IMR-90 (cell line): ENCODE measurements around the gene STAB1. TPM values are rescaled to one million over a fixed set of nuclear protein-coding genes. Genes with fewer than 3 reads are reported as not detected.

Source experiments
- ATAC-seq: fragments of 200-7000 bp; cut with Tn5 transposase; 2 replicates; pipeline ENCODE4 v1.9.1; 2020; ENCODE audit warnings: low read depth, mild to moderate bottlenecking, moderate library complexity
- BruUV-seq: library from RNA; stranded (reverse); fragments of 400-500 nt; replicated peaks from 2 replicates; lab custom pipeline; 2021; lab: Mats Ljungman, UMichigan
- CTCF ChIA-PET: fragments of 300-600 bp; formaldehyde crosslinking; extraction: SDS; loops from one replicate; lab custom pipeline; 2021; ENCODE audit warnings: antibody characterized with exemption; lab: Yijun Ruan, JAX
- POLR2A ChIA-PET: fragments of 300-600 bp; sonication (Branson Sonifier 250); formaldehyde crosslinking; loops from one replicate; lab custom pipeline; 2022; ENCODE audit warnings: antibody characterized with exemption; ENCODE audit not compliant: unreplicated experiment; lab: Charles Lee
- DNase-seq: peaks from one replicate; pipeline ENCODE4 v3.0.0; 2013
- H2AFZ ChIP-seq: replicated peaks from 2 replicates; pipeline ENCODE3; 2013; ENCODE audit warnings: low read length, mild to moderate bottlenecking; ENCODE audit not compliant: poor library complexity
- H2AK5ac ChIP-seq: 2 replicates; pipeline ENCODE4 v1.6.1; 2013; ENCODE audit warnings: low read depth, low read length, inconsistent platforms
- H2AK9ac ChIP-seq: replicated peaks from 2 replicates; pipeline ENCODE3; 2013; ENCODE audit warnings: mild to moderate bottlenecking, low read depth, low read length, moderate library complexity; ENCODE audit not compliant: poor library complexity
- H2BK120ac ChIP-seq: 2 replicates; pipeline ENCODE4 v1.6.1; 2013; ENCODE audit warnings: low read depth, low read length, inconsistent platforms
- H2BK15ac ChIP-seq: 3 replicates; pipeline ENCODE4 v1.6.1; 2013; ENCODE audit warnings: low read depth, low read length, inconsistent platforms
- H2BK20ac ChIP-seq: 2 replicates; pipeline ENCODE4 v1.6.1; 2013; ENCODE audit warnings: low read depth, mild to moderate bottlenecking, inconsistent platforms, low read length, moderate library complexity
- H2BK5ac ChIP-seq: 2 replicates; pipeline ENCODE4 v1.6.1; 2013; ENCODE audit warnings: mild to moderate bottlenecking, low read depth, low read length, inconsistent platforms; ENCODE audit not compliant: poor library complexity, severe bottlenecking
- H3K14ac ChIP-seq: replicated peaks from 2 replicates; pipeline ENCODE4 v1.6.1; 2013; ENCODE audit warnings: low read depth, low read length, inconsistent platforms
- H3K18ac ChIP-seq: 2 replicates; pipeline ENCODE4 v1.6.1; 2013; ENCODE audit warnings: low read depth, low read length, control low read depth
- H3K23ac ChIP-seq: 2 replicates; pipeline ENCODE4 v1.6.1; 2013; ENCODE audit warnings: low read depth, low read length, inconsistent platforms
- H3K27ac ChIP-seq: 2 replicates; pipeline ENCODE4 v1.5.1; 2013; ENCODE audit warnings: mild to moderate bottlenecking, control low read depth, low read length; ENCODE audit not compliant: insufficient read depth
- H3K27me3 ChIP-seq: 2 replicates; pipeline ENCODE4 v1.6.1; 2013; ENCODE audit warnings: low read length; ENCODE audit not compliant: control insufficient read depth, insufficient read depth
- H3K36me3 ChIP-seq: 2 replicates; pipeline ENCODE4 v1.6.1; 2013; ENCODE audit warnings: low read length, mixed read lengths; ENCODE audit not compliant: control insufficient read depth, insufficient read depth
- H3K4ac ChIP-seq: 2 replicates; pipeline ENCODE4 v1.6.1; 2013; ENCODE audit warnings: low read depth, low read length, inconsistent platforms
- H3K4me1 ChIP-seq: 2 replicates; pipeline ENCODE4 v1.6.1; 2013; ENCODE audit warnings: low read length, mixed read lengths; ENCODE audit not compliant: control insufficient read depth, insufficient read depth
- H3K4me2 ChIP-seq: 2 replicates; pipeline ENCODE4 v1.6.1; 2013; ENCODE audit warnings: low read depth, mild to moderate bottlenecking, control low read depth, low read length, moderate library complexity
- H3K4me3 ChIP-seq: 2 replicates; pipeline ENCODE4 v1.5.1; 2013; ENCODE audit warnings: low read depth, mild to moderate bottlenecking, control low read depth, low read length, moderate library complexity; ENCODE audit not compliant: insufficient read depth
- H3K56ac ChIP-seq: 2 replicates; pipeline ENCODE4 v1.6.1; 2013; ENCODE audit warnings: low read length, inconsistent platforms; ENCODE audit not compliant: insufficient read depth; ENCODE audit errors: extremely low read depth
- H3K79me1 ChIP-seq, 2 experiments: 2 replicates each; pipeline ENCODE4 v1.6.1; 2013; ENCODE audit warnings: low read length in 2 of 2, inconsistent platforms in 1 of 2, low read depth in 1 of 2
- H3K9ac ChIP-seq: 2 replicates; pipeline ENCODE4 v1.6.1; 2013; ENCODE audit warnings: low read depth, low read length, control low read depth
- H3K9me1 ChIP-seq: 2 replicates; pipeline ENCODE4 v1.6.1; 2013; ENCODE audit warnings: low read length, inconsistent platforms; ENCODE audit not compliant: insufficient read depth
- H3K9me3 ChIP-seq: 2 replicates; pipeline ENCODE4 v1.6.1; 2013; ENCODE audit warnings: low read length; ENCODE audit not compliant: control insufficient read depth, insufficient read depth
- H4K20me1 ChIP-seq: 2 replicates; pipeline ENCODE4 v1.6.1; 2013; ENCODE audit warnings: low read length, inconsistent platforms; ENCODE audit not compliant: insufficient read depth
- H4K5ac ChIP-seq: 2 replicates; pipeline ENCODE4 v1.6.1; 2013; ENCODE audit warnings: mild to moderate bottlenecking, low read depth, low read length, control low read depth
- H4K8ac ChIP-seq, 2 experiments: 2 replicates each; pipeline ENCODE4 v1.6.1; 2013; ENCODE audit warnings: low read depth in 2 of 2, low read length in 2 of 2, control low read depth in 1 of 2, inconsistent platforms in 1 of 2
- H4K91ac ChIP-seq: 2 replicates; pipeline ENCODE4 v1.6.1; 2013; ENCODE audit warnings: low read depth, low read length, inconsistent platforms; ENCODE audit not compliant: insufficient read depth
- BHLHE40 ChIP-seq: fragments of 150-350 bp; IDR thresholded peaks from 2 replicates; pipeline ENCODE4 v1.6.1; 2016; ENCODE audit warnings: mild to moderate bottlenecking, low read depth, low read length
- MAZ ChIP-seq: IDR thresholded peaks from 2 replicates; pipeline ENCODE4 v1.6.1; 2012; ENCODE audit warnings: low read depth, mild to moderate bottlenecking, low read length, improper control_type of control experiment, moderate library complexity, borderline replicate concordance
- WGBS, 2 experiments: methylation state at CpG; one replicate each; pipeline versions ENCODE4 v1.1.5 to v1.1.7; 2013; ENCODE audit warnings: missing lambda C conversion rate in 2 of 2; ENCODE audit not compliant: insufficient read length in 1 of 2; ENCODE audit errors: extremely low coverage in 2 of 2; 5-methylcytosine and 5-hydroxymethylcytosine counted together
- dilution Hi-C: fragments of 300-500 bp; cut with HindIII; formaldehyde crosslinking; loops from one replicate; pipeline ENCODE4 v1.14.3; 2018; ENCODE audit warnings: low sequenced_read_pairs; ENCODE audit not compliant: unreplicated experiment
- in situ Hi-C: fragments of 300-500 bp; cut with MboI; formaldehyde crosslinking; loops from 3 replicates; pipeline ENCODE4 v1.14.3; 2019; ENCODE audit warnings: low sequenced_read_pairs, inconsistent platforms, mixed read lengths
- intact Hi-C: fragments of 100-400 bp; cut with micrococcal nuclease; formaldehyde crosslinking; loops from 2 replicates; pipeline ENCODE4 v1.10.0; 2022
- polyA plus RNA-seq, 3 experiments: library from polyadenylated mRNA; depleted of rRNA; stranded (reverse); fragments of >200 nt; gene quantifications; 2 replicates each; pipeline ENCODE4 v1.2.3, GENCODE V29; 2012; ENCODE audit warnings: low replicate concordance in 1 of 3
- total RNA-seq: library from RNA; depleted of rRNA; stranded (reverse); fragments of >200 nt; gene quantifications from 2 replicates; pipeline ENCODE4 v1.2.3, GENCODE V29; 2012
- TF ChIP-seq, protein P1 (sequence below): fragments of 150-350 bp; IDR thresholded peaks from 2 replicates; pipeline ENCODE4 v1.6.1; 2016; ENCODE audit warnings: low read depth, mild to moderate bottlenecking, low read length, moderate library complexity, borderline replicate concordance
- TF ChIP-seq, protein P2 (sequence below): fragments of 150-350 bp; IDR thresholded peaks from 2 replicates; pipeline ENCODE4 v1.6.1; 2017; ENCODE audit warnings: mild to moderate bottlenecking, antibody characterized with exemption, low read length, low read depth

Gene STAB1
- total and polyA plus RNA-seq, 2 of the 4 experiments (the other 2 are of a cell fraction): not detected

- H3K56ac ChIP-seq: no peak overlapping the region
- H3K18ac ChIP-seq: no peak overlapping the region
- H3K23ac ChIP-seq: no peak overlapping the region
- H2BK20ac ChIP-seq: no peak overlapping the region
- BruUV-seq: no TSS peak
- dilution Hi-C loops (no loop called here), intact Hi-C loops (no loop called here), in situ Hi-C loops (no loop called here)
- no peak overlapping the region for H2BK120ac ChIP-seq
- ChIA-PET CTCF (no interaction called here), POLR2A (no interaction called here)
- H2AK9ac ChIP-seq: no peak overlapping the region
- H4K8ac ChIP-seq: no peak overlapping the region
- WGBS, 2 experiments: 100% methylated on average over 3 of the region's 16 CpGs; no CpG with 5 or more reads in 1 of the 2 experiments
- TF ChIP-seq, protein P1, sequence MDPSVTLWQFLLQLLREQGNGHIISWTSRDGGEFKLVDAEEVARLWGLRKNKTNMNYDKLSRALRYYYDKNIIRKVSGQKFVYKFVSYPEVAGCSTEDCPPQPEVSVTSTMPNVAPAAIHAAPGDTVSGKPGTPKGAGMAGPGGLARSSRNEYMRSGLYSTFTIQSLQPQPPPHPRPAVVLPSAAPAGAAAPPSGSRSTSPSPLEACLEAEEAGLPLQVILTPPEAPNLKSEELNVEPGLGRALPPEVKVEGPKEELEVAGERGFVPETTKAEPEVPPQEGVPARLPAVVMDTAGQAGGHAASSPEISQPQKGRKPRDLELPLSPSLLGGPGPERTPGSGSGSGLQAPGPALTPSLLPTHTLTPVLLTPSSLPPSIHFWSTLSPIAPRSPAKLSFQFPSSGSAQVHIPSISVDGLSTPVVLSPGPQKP: no peak
- TF ChIP-seq, protein P2, sequence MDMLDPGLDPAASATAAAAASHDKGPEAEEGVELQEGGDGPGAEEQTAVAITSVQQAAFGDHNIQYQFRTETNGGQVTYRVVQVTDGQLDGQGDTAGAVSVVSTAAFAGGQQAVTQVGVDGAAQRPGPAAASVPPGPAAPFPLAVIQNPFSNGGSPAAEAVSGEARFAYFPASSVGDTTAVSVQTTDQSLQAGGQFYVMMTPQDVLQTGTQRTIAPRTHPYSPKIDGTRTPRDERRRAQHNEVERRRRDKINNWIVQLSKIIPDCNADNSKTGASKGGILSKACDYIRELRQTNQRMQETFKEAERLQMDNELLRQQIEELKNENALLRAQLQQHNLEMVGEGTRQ: no peak
- no peak for TF ChIP-seq BHLHE40
- no peak for TF ChIP-seq MAZ
- no peaks in the 10 kb centered on the region for H3K9me3 ChIP-seq
- H2AFZ ChIP-seq: no peak overlapping the region
- no peak overlapping the region for H3K4me2 ChIP-seq
- H2BK5ac ChIP-seq: no peak overlapping the region
- peaks cover 85% of the 10 kb centered on the region for H3K36me3 ChIP-seq
- H3K4me1 ChIP-seq: no peaks in the 10 kb centered on the region
- H3K4ac ChIP-seq: no peak overlapping the region
- 0 out of 2 replicates have a peak, but pooled peaks cover 8% of the 10 kb centered on the region for H3K9me1 ChIP-seq
- H4K20me1 ChIP-seq: peaks cover 18% of the 10 kb centered on the region
- H3K4me3 ChIP-seq: no peak overlapping the region
- ATAC-seq (no peak), DNase-seq (no peak)
- H3K27me3 ChIP-seq: no peaks in the 10 kb centered on the region
- H2AK5ac ChIP-seq: no peak overlapping the region
- H4K91ac ChIP-seq: no peak overlapping the region
- H3K27ac ChIP-seq: no peak overlapping the region
- H4K5ac ChIP-seq: no peak overlapping the region
- no peak overlapping the region for H2BK15ac ChIP-seq
- H3K14ac ChIP-seq: no peak overlapping the region
- peaks cover 21 to 29% of the 10 kb centered on the region in 2 experiments; a peak in 3 of 4 replicates for H3K79me1 ChIP-seq
- no peak overlapping the region for H3K9ac ChIP-seq
Observed at GRCh38 chr3:52477076-52477795, 17.9 kb upstream of the STAB1 start.
